HG03342 (cell line): ENCODE data around the gene TWIST2.

Experiments
- ATAC-seq: cut with Tn5 transposase; IDR thresholded peaks from one replicate; pipeline ENCODE4 v1.9.1; 2021; ENCODE audit warnings: mild to moderate bottlenecking, moderate library complexity; ENCODE audit not compliant: unreplicated experiment

The TWIST2 gene

DNA sequence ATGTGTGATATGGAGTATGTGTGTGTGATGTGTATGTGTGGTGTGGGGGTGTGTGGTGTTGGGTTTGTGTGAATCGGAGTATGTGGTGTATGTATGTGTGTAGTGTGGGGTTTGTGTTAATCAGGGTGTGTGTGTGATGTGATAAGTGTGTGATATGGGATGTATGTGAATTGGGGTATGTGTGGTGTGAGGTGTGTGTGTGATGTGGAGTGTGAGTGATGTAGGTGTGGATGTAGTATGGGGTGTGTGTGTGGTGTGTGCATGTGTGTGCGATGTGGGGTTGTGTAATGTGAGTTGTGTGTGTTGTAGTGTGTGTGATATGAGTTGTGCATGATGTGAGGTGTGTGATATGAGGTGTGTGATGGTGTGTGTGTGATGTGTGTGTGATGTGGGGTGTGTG lies 54.4 kb downstream of the TWIST2 start:
- no peak for ATAC-seq

DNA sequence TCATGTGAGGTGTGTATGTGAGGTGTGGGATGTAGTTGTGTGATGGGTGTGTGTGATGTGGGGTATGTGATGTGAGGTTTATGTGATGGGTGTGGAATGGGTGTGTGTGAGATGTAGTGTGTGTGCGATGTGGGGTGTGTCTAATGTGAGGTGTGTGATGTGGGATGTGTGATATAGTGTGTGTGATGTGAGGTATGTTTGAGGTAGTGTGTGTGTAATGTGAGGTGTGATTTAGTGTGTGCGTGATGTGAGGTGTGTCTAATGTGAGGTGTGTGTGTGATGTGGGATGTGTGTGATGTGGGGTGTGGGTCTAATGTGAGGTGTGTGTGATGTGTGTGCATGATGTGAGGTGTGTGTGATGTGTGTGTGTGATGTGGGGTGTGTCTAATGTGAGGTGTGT lies 55.3 kb downstream of the TWIST2 start:
- ATAC-seq = no peak

DNA sequence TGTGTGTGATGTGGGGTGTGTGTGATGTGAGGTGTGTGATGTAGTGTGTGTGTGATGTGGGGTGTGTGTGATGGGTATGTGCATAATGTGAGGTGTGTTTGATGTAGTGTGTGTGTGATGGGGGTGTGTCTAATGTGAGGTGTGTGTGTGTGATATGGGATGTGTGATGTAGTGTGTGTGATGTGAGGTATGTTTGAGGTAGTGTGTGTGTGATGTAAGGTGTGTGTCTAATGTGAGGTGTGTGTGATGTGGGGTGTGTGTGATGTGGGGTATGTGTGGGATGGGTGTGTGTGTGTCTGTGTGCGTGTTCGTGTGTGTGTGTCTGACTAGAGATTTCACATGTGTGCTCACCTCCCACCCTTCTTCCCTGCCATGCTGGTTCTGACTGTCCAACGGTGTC lies 56.3 kb downstream of the TWIST2 start:
- no peak for ATAC-seq

DNA sequence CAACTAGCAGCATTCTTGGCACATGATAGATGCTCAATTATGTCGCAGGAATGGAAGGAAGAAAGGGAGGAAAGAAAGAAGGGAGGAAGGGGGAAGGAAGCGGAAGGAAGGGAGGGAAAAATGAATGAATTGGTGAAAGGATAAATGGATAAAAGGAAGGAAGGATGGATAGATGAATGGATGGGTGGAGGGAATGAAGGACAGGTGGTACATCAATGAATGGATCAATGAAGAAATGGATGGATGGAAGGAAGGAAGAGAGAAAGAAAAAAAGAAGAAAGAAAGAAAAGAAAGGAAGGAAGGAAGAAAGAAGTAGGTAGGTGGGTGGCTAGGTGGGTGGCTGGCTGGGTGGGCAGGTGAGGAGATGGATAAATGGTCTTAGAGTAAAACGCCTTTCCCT lies 56.8 kb downstream of the TWIST2 start:
- no peak for ATAC-seq

DNA sequence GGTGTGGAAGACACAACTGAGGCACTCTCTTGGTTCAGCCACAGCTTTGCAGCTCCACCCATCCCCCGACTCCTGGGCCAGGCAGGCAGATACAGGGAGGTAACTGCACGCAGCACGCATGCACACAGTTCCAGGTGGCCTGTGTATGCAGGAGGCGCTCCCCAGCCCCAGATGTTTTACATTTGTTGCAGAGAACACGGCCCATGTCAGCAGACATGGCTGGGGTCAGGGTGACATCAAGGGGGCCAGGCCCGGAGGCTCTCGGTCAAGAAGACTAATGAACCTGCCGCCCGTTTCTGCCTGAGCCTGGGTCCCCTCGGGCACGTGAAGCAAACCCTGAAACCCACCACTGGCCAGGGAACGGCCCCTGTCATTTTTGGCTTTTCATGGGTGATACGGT lies 57.3 kb downstream of the TWIST2 start:
- ATAC-seq = no peak

DNA sequence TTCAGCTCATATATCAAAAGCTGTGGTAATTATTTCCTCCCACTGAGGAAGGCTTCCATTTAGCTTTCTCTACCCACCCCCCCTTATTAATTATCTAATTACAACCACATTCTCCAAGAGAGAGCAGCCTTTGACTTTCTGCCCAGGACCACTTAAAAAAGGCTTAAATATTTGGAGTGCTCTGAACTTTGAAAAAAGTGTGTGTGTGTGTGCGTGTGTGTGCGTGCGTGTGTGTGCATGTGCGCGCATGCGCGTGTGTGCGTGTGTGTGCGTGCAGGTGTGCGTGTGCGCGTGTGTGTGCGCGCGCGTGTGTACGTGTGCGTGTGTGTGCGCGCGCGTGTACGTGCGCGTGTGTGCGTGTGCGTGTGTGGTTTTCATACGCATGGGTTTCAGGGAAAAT lies 57.8 kb downstream of the TWIST2 start:
- ATAC-seq = no peak

DNA sequence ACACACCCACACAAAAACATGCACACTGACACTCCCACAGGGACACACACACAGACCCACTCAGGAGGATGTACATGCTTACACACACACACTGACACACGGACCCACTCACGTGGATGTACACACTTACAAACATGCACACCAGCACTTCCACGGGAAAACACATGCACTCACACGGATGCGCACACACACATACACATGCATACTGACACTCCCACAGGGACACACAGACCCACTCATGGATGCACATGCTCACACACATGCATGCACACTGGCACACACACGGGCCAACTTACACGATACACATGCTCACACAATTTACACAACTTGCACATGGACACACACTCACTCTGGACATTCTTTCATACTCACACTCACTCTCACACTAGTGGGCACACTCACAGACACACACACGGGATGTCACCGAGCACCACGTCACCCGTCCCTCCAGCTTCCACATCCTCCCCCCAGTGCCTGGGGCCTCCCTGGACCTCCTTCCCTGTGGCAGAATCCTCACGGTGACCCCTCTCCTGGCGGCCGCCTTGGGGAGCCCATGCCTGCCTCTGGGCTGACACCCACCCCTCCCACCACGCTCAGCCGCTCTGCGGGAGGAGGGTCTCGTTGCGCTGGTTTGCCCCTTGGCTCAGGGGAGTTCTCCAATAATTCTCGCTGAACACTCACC lies 58.5 kb downstream of the TWIST2 start:
- no peak for ATAC-seq

DNA sequence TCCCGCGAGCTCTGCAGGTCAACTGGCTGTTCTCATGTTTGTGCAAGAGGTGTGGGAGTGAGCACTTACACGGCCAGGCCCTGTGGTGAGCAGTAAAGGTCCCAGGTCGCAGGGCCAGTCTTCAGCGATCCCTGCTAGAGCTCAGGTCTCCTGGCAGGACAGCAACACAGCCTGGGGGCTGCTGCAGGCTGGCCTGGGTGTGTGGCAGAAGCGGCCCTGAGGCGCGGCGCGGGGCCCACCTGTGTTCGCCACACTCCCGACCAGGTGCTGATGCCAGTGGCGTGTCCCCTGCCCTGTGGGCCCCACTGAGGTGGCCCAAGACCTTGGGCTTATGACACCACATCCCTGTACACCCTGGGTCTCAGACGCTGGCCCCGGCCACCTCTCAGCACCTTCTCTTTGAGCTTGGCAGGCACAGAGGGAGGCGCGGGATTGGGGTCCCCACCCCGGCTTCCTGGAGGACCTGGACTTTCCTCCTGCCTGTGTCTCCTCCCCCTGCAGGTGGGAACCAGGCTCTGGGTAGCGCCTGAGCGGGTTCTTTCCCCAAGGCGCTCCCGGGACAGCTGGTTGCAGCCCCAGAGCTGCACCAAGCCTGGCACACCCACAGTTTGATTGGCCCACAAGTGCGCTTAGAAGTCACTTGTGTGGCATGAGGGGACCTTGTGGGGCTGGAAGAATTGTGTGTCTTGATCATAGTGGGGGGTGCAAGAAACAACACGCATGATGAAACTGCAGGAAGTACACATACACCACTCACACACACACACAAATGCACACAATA lies 59.2 kb downstream of the TWIST2 start:
- no peak for ATAC-seq

DNA sequence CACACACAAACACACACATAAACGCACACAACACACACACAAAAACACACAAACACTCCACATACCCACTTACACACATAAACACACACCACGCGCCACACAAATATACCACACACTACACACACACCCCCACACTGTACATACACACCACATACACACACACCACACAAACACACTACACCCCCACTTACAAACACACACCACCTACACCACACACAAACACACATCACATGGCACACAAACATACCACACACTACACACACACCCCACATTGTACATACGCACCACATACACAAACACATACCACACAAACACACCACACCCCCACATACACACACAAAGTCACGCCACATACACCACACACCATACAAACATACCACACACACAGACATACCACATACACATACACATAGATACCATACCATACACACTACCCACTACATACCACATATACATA lies 59.9 kb downstream of the TWIST2 start:
- no peak for ATAC-seq

DNA sequence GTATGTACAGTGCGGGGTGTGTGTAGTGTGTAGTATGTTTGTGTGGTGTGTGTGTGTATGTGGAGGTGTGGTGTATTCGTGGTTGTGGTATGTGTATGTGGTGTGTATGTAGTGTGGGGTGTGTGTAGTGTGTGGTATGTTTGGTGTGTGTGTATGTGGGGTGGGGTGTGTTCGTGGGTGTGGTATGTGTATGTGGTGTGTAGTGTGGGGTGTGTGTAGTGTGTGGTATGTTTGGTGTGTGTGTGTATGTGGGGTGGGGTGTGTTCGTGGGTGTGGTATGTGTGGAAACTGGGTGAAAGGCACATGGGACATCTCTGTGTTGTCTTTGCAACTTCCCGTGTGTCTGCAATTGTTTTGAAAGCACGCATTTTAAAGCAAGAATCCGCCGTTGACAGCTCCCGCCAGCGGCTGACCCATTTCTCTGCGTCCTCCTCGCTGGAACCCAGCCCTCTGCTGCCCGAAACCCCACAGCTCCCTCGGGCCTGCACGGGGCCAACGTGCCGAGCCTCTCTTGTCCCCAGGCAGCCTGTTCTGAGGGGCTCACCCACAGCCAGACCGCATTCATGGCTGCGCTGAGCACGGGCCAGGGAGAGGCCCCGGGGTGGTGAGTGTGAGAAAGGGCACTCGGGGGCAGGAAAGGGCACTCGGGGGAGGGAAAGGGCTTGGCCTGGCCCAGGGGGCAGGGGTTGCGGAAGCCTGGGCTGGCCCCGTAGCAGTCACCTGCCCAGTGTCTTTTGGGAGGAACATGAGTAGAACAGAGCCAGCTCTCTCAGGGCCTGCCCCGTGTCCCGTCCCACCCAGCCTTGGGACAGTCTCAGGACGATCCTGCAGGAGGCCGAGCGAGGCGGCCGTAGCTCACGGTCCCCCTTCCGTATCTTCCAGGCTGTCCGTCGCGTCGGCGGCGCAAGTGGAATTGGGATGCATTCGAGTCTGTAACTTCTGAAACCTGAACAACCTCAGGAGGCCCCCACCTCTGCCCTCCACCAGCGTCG lies 61.4 kb downstream of the TWIST2 start:
- ATAC-seq = no peak

DNA sequence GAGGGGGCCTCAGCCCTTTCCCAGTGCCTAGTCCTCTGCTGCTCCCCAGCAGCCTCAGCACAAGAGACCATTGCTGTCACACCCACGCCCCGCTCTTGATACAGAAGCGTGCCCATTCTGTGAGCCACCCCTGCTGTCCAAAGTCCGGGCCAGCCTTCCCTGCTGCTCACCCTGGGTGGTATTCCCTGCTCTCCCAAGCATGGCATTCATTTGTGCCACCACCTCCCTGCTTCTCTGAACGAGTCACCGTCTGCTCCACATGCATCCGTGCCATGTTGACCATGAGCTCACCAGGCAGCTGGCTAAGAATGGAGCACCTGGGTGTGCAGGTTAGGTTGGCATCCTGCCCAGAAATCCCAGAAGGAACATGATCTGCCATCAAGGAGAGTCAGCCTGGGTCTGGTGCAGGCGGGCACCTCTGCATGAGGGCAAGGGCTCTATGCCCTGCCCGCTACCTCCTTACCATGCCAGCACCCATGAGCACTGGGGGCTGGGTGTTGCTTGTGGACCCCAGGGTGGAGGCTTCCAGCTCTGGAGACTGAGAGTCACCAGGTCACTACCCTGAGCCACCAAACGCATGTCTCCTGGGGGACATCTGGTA lies 63.0 kb downstream of the TWIST2 start:
- ATAC-seq = no peak

DNA sequence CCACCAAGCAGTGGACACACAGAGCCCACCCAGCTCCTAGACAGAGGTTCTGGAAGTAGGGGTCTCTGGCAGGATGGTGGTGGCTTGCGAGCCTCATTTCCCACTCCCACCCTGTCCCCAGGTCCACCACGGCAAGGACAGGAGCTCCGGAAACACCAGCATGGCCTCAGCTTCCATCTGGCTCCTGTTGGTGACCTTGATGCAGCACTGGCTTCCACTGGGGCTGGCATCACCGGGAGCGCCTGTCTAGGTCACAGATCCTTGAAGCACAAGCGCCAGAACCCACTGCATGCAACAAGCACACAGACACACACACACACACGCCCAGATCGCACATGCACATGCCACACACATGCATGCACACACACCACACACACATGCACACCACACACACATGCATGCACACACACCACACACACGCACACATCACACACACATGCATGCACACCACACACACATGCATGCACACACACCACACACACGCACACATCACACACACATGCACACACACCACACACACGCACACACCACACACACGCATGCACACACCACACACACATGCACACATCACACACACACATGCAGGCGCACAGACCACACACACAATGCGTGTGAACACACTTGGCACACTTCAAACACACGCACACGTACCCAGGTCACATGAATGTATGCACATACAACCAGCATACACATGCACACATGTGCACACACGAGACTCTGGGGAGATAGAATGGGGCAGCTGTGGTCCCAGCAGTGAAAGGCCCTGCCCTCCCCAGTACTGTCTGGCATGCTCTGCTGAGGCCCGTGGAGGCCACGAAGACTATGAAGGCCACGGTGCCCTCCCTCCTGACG lies 63.7 kb downstream of the TWIST2 start:
- no peak for ATAC-seq

DNA sequence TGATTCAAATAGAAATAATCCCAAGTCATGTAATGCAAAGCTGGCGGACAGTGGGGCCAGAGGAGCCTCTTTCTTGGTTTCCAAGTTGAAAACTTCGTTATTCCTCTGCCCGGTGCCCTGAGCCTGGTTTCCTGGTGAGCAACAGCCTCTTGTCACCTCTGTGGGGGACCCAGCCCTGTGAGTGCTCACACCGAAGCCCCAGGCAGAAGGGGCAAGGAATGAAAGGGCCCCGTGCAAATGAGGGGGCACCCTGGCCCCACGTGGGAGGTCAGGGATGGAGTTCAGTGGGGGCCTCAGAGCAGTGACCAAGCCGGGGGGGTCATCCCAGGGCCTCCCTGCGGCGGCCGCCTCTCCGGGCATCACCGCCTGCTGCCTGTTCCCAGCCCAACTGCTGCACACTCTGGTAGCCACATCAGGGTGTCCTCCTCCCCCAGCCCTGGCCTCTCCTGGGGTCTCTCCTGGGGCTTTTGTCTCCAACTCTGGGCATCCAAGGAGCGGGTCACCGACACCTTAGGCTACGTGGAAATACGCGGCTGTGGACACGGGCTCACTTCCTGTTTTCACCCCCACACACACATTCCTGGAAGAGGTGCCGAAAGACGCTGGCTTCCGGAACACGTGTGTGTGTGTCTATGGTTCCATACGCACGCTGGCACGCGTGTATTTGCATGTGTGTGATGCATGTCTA lies 64.5 kb downstream of the TWIST2 start:
- no peak for ATAC-seq

DNA sequence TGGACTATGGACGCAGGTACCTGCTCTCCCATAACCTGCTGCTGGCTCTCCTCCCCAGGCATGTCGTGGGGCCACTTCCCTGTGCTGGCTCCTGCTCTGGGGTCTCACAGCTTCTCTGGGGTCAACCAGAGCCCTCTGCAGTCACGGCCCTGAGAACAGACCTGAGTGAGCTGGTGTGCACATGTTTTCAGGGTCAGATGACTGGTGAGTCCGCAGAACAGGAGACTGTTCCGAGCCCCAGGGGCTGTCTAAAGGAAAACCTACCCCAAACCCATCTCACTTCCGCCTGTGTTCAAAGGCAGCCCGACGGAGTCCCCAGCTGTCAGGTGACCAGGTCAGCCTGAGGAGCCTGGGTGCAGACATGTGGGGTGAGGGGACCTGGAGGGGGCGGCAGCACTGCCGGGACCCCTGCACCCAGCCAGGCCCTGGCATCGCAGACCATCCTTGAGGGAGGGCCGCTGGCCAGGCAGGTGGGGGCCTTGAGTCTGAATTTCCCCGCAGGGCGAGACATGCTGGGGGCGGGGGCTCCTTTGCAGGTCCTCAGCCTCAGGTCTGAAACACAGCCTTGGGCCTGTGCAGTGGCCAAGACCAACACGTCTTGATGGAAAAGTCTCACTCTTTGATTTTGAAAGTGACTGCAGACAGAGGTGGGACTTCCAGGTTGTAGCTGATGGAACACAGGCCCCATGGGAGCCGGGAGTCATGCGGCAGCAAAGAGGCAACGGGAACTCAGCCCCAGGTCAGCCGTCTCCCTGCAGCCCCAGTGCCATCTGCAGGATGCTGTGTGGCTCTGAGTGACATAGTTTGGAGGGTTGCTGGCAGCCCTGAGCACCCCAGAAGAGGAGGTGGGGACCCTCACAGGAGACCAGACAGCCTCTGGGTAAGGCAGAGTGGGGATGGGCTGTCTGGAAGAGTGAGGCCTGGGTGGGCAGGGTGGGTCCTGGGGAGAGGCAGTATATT lies 65.3 kb downstream of the TWIST2 start:
- ATAC-seq = no peak

DNA sequence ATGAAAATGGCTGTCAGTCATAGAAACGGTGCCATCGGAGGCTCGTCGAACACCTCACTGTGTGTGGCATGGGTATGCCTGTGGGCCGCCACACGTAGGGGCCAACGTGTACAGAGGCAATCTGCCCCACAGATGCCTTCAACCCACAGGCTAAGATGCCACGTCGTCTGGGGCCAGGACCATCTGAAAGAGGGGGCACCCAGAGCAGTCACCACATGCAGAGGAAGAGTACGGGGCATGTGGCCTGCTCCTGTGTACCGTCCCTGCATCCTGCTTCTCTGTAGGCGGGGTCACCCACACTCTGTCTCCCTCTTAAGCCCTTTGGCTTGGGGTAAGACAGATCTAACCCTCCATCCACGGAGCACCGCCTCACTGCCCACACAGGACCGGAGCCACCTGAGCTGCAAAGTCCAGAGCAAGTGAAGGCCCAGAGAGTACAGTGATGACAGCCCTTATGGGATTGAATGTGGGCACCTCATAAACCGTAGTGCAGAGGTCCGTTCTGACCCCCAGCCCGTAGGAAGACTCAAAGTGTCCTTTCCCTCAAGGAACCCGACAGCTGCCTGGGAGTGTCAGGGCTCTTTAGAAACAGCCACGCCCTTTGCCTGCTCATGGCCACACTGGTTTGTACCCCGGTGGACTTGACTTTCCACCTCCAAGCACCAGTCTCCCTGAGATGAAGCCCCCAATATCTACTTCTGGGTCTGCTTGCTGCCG lies 66.2 kb downstream of the TWIST2 start:
- no peak for ATAC-seq

DNA sequence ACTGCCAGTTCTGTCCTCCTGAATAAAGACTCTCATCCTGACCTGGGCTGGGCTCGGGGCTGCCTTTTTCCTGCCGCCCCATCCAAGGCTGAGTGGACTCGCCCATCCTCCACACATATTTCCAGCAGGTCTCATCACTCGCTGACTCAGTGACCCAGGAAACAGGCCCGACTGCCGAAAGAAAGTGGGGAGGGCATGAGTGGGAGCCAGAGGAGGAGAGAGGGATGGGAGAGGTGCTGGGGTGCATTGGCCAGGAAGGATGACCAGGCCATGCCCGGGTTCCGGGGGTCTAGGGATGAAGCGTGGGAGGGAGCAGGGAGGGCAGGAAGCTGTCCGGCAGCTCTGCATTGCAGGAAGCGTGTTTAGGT lies 66.7 kb downstream of the TWIST2 start:
- ATAC-seq = no peak

DNA sequence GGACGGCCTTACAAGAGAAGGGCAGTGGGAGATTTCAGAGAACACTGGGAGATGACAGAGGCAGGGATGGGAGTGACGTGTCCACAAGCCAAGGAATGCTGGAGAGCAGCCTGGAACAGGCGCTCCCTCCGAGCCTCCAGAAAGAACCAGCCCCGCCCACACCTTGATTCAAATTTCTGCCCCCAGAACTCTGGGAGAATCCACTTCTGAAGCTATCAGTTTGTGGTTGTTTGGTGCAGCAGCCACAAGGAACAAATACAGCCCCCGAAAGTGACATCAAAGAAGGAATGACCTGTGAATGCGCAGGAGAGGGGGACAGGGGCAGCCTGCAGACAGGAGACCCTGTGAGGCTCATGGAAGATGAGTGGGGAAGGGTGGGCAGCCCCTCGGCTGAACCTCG lies 67.3 kb downstream of the TWIST2 start:
- no peak for ATAC-seq

DNA sequence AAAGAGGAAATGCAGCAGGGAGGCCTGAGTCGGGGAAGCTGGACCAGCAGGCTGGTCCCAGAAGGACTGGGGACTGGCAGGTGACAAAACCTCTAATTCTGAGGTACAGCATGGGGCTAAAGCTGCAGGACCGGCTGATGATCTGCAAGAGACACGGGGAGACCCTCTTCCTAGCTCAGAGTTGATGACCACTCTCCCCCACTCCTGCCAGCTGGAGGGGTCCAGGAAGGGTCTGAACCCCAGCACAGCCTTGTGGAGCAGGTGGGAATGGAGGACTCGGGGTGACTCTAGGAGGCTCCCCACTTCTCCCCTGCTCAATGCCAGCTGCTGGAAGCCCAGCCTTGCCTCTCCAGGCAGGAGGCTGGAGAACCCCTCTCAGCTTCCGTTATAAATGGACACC lies 67.7 kb downstream of the TWIST2 start:
- ATAC-seq = no peak
